ENCODE measurements around the gene XPA. TPM values are rescaled to one million over a fixed set of nuclear protein-coding genes. Genes with fewer than 3 reads are reported as not detected.

The XPA gene
- total and polyA plus RNA-seq, 2 of the 13 experiments (the other 11 are each of a cell fraction or from before 2014, with no cell fraction given), result 2.3 to 15.2 TPM

DNA sequence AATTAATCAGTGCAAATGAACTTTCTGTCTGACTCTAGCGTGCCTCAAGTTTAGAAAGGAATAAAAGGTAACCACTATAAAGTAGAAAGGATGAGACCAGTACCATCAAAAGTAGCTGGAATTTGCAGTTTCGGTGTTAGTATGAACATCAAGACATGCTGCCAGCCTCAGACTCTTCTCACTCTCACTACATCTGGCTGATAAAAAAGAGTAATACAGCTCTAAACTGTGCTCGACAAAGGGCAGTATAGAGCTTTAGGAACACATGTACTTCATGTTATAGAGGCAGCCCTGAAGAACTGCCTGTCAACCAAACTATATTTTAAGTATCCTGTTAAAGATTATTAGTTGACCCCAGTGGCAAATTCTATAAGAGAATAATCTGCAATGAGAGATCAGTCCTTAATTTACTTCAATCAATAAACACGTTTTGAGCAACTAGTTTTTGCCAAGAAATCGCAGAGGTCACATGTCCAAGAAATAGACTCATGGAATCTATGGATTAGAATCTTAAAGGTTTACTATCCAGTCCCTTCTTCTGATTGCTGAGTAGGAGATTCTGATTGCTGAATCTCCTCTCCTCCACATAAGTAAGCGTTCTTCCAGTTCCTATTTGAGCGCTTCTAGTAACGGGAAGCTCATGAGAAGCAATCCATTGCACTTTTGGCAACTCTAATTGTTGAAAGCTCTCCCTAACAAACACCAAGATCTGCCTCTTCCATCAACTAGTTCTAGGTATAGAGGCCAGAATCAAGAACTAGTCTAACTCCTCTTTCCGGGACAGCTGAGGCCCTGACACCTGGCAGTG lies 941 bp downstream of the XPA start (continued):
- 0 out of 2 replicates have a peak, but pooled peaks have one; percentile 5 for TF ChIP-seq U2AF2 (IDR thresholded peaks at IDR 0.05; ENCODE audit: low read depth, low read length)
- TF ChIP-seq, protein P1, sequence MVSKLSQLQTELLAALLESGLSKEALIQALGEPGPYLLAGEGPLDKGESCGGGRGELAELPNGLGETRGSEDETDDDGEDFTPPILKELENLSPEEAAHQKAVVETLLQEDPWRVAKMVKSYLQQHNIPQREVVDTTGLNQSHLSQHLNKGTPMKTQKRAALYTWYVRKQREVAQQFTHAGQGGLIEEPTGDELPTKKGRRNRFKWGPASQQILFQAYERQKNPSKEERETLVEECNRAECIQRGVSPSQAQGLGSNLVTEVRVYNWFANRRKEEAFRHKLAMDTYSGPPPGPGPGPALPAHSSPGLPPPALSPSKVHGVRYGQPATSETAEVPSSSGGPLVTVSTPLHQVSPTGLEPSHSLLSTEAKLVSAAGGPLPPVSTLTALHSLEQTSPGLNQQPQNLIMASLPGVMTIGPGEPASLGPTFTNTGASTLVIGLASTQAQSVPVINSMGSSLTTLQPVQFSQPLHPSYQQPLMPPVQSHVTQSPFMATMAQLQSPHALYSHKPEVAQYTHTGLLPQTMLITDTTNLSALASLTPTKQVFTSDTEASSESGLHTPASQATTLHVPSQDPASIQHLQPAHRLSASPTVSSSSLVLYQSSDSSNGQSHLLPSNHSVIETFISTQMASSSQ (IDR thresholded peaks at IDR 0.05; ENCODE audit: low read depth), result 0 out of 2 replicates have a peak, but pooled peaks have one; percentile 12
- TF ChIP-seq, protein P1 (CRISPR knock-in tag; IDR thresholded peaks at IDR 0.05; ENCODE audit: borderline replicate concordance), result no peak

DNA sequence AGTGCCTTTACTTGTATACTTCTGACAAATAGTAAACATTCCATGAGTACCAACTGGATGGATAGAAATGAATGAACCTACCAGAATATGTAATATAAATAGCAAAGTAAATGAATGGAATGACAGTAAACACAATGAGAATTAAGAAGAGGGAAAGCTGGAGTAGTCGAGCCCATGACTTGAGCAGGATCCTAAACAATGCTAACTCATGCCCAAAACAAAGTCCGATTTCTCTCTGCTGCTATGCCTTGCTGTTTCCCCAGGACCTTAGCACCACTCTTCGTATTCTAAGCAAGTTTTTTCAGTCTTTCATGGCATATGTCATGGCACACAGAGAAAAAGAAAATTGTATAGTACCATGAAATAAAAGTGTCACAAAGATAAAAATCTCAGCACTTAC lies 1.8 kb downstream of the XPA start:
- POLR2A ChIA-PET, result interaction anchor here (1.1 to 2.8 kb wide), 2 partner anchors 62 to 227 kb away, joined by 3 to 20 read pairs; partner anchors contain the start of genes NCBP1, TRMO and TSTD2
- Histone ChIP-seq H3K27me3 (ENCODE audit: control insufficient read depth in 1 of 2, insufficient read depth in 2 of 2, low read length in 2 of 2) (no peaks in the 10 kb centered on the region), H3K9me3 (ENCODE audit: low read length) (no peaks in the 10 kb centered on the region), H3K4me2 (ENCODE audit: low read depth, low read length) (peak overlapping the region; percentile 81), H3K27ac (ENCODE audit: extremely low read length, insufficient read depth, low read length) (no peak overlapping the region), H3K36me3 (replicated peaks in 1 of 2; ENCODE audit: control insufficient read depth in 1 of 2, insufficient read depth in 2 of 2, low read length in 2 of 2) (peaks cover 7 to 8% of the 10 kb centered on the region in 2 experiments; a peak in 4 of 5 replicates), H3K9ac (ENCODE audit: insufficient read depth, low read depth, low read length) (peak overlapping the region; percentile 92), H3K79me2 (ENCODE audit: insufficient read depth, low read length) (peaks cover 34% of the 10 kb centered on the region), H3K4me3 (replicated peaks in 1 of 3; ENCODE audit: insufficient read depth in 1 of 3, low read depth in 2 of 3, low read length in 3 of 3) (peak overlapping the region; percentile 83 to 86 (median 85); a peak in 5 of 6 replicates), H4K20me1 (ENCODE audit: insufficient read depth, low read length) (no peaks in the 10 kb centered on the region), H2AFZ (ENCODE audit: low read length) (no peak overlapping the region), H3K4me1 (ENCODE audit: insufficient read depth, low read length) (peaks cover 57% of the 10 kb centered on the region)
- no TSS peak for BruUV-seq (replicated peaks)
- no peak for ATAC-seq
- 0 out of 2 replicates have a peak, but pooled peaks have one; percentile 41 for TF ChIP-seq REL (CRISPR knock-in tag; conservative IDR thresholded peaks at IDR 0.05)
- TF ChIP-seq ZNF781 (CRISPR knock-in tag; IDR thresholded peaks at IDR 0.05; ENCODE audit: borderline replicate concordance, not compliant biosample characterization), result no peak
- intact Hi-C loops (cut with micrococcal nuclease; ENCODE audit: unreplicated experiment), result no loop called here
- FAIRE-seq, result peak; percentile 4
- no peak for DNase-seq (ENCODE audit: low spot score)
- 25% methylated on average over 3 of the region's 3 CpGs for WGBS (ENCODE audit: low lambda C conversion rate)
- CTCF ChIA-PET (ENCODE audit: low intra/inter-chr PET ratio, low total read pairs), result no interaction called here
- in situ Hi-C loops (cut with HindIII; ENCODE audit: extremely low pct_ligation_motif_present, low pct_unique_long_range_greater_than_20kb), result no loop called here

Measured in HepG2 (cell line).